GM19324 (cell line): ENCODE measurements around the gene MATK.
"Not testable (repeated sequence)": the region's sequence is repeated elsewhere in the genome, so short reads cannot be mapped to it uniquely, and the experiment has no call there.

ENCODE experiments used
- ATAC-seq: cut with Tn5 transposase; IDR thresholded peaks from one replicate; pipeline ENCODE4 v1.9.1; 2021; ENCODE audit warnings: mild to moderate bottlenecking, moderate library complexity; ENCODE audit not compliant: unreplicated experiment, low FRiP score

MATK gene

DNA sequence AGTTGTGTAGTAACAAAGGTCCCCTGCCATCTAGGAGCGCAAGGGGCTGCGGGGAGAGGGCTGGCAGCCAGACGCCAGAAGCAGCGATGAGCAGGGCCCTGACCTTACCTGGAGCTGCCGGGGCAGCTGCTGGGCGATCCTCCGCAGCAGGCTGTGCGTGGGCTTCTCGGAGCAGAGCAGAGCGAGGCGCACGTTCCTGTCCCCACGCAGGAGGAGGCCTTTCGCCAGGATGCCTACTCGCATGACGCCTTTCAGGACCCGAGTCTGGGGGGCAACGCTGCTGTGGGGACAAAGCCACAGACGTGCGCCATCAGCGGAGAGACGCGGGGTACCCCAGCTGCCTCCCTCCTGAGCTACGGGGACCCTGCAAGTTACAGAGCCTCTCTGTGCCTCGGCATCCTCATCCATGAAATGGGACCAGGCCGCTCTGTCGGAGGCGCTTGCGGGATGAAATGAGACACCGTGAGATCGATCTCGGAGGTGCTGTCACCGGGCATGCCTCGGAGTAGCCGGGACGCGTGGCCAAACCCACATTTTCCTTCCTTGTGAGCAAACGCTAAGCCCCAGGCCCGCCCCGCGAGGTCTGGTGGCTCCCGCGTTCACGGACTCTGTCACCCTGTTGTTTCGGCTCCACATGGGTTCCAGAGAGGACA, 30.5 kb upstream of the MATK start:
- no peak for ATAC-seq

DNA sequence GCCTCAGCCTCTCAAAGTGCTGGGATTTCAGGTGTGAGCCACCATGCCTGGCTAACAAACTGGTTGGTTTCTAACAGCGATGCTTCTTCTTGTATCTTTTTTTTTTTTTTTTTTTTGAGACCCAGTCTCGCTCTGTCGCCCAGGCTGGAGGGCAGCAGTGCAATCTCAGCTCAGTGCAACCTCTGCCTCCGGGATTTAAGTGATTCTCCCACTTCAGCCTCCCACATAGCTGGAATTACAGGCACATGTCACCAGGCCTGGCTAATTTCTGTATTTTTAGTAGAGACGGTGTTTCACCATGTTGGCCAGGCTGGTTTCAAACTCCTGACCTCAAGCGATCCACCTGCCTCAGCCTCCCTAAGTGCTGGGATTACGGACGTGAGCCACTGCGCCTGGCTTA, 30.0 kb upstream of the MATK start:
- ATAC-seq: not testable (repeated sequence)

DNA sequence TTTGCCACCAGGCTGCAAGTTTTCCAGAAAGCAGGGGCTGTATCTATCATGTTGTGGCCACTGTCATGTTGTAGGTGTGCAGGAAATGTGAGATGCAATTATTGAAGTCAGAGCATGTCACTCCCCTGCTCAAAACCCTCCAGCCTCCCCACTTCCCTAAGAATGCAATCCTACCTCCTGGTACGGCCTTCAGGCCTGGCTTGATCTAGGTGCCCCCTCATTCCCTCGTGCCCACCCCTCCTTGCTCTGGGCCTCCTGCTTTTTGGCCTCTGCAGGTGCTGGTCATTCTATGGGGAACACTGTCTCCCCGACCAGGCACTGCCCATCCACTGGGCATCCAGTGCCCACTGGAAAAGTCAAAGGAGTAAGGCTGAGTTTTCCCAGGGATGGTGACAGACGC, 28.5 kb upstream of the MATK start:
- no peak for ATAC-seq

DNA sequence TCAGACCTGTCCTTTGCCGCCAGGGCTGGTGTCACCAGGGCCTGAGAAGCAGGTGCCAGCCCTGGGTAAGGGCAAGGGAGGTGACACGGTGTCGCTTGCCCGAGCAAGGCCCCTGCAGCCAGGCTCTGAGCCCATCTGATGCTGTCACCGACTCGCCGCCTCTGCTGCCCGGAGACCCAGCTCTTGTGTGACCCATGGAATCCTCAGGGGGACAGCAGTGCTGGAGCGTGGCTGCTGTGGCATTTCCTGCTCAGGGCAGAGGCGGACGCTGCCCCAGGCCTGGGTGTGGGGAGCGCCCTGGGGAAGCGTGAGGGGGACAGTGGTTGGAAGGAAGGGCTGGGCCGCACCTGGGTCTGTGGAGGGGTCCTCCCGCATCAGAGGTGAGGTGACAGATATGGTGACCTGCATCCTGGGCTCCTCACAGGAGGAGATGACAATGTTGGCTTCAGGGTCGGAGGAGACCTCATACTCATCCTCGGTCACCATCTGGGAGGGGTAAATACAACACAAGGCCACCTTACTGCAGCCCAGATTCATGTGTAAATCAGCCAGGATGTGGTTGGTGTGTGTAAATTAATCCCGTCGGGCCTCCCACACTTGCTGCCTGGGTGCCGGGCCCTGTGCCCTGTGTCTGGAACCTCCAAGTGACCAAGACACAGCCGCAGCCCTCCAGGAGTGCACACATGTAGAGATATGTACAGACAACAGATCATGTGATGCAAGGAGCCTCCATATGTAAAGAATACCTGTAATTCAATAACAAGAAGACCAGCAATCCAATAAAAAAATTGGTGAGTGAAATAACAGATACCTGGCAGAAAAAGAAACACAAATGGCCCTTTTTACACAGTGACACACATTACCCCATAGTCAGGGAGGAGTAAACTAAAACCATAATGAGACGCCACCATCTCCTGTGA, 27.6 kb upstream of the MATK start:
- ATAC-seq: no peak

DNA sequence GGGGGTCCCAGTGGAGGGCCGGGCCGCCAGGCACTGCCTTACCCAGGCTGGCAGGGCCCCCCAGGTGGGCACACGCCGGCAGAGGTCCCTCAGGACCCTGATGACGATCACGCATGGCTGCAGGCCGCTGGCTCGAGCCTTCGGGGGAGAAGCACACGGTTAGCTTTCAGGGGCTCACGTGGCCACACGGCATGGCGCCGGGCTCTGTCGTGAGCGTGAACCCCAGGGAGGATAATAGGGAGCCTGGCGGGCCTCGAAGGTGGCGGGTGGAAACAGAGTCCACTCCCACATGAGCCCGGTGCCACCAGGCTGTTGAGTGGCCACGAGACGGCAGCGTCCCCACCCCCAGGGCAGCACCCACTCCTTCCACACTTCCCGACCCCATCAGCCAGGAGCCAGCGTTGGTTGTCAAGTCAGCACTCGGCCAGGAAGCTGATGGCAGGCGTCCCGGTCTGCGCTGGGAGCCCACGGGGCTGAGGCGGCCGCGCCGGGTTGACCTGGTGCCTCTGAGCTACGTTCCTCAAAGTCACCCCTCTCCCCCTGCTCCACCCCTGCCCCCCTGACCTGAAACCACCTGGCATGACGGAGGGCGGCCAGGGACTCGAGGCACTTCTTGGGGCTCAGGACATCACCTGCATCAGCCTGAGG, 24.7 kb upstream of the MATK start:
- ATAC-seq: no peak

DNA sequence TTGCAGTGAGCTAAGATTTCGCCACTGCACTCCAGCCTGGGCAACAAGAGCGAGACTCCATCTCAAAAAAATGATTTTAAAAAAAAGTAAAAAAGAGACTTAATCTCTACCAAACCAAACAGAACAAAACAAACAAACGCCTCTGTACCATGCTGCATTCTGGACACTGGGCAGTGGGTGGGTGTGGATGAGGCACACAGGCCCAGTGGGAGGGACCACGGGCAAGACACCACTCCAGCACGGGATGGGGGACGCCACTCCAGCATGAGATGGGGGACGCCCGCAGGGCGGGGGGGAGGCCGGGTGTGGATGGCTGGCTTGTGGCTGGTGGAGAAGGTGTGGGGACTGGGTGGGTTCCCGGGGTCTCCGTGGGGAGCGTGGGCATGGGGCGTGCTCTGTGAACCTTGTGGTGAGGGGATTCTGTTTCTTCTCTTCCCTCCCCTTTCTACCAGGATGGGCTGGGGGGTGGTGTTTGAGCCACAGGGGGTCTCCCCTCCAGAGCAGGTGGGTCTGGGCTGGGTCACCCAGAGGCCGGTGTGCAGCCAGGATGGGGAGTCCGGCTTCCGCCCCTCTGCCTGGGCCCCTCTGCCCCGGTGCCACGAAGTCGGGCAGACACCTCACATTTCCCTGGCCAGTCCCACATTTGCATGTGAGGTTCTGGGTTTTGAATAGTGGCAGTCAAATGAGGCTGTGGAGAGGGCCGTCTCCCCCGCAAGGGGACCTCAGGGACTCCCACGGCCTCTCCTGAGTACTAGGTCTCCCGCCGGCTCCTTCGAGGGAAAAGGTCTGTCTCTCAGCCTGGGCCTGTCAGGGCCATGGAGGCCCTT, 23.9 kb upstream of the MATK start:
- ATAC-seq: no peak

DNA sequence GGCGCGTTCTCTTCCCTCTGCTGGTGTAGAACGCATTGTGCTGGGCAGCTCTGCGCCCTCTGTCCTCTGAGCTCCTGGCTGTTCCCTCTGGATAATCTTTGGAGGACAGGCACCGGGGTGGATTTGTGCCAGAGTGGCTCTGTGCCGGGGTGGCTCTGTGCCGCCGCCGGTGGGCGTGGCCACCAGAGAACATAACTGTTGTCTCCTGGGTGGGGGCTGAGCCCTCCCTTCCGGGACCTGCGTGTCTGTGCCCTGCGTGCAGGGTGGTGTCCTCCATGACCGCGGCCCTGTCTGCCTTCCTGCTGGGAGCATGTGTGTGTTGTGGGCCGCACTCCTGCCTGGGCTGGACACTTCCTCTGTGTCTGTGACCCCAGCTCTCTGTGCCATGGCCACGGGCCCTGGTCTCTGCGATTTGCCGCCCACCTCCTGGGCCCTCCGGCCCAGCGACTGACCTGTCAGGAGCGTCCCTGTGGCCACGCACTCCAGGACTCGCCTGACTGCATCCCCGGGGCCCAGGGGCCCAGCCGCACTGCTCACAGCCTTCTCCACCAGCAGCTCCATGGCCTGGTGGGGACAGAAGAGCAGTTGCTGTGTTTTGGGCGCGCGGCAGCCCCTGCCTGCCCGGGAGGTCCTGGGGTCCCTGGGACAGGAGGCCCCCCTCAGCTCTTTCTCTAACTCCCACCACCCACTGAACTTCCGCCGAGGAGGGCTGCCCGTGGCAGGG, 22.4 kb upstream of the MATK start:
- ATAC-seq: no peak

DNA sequence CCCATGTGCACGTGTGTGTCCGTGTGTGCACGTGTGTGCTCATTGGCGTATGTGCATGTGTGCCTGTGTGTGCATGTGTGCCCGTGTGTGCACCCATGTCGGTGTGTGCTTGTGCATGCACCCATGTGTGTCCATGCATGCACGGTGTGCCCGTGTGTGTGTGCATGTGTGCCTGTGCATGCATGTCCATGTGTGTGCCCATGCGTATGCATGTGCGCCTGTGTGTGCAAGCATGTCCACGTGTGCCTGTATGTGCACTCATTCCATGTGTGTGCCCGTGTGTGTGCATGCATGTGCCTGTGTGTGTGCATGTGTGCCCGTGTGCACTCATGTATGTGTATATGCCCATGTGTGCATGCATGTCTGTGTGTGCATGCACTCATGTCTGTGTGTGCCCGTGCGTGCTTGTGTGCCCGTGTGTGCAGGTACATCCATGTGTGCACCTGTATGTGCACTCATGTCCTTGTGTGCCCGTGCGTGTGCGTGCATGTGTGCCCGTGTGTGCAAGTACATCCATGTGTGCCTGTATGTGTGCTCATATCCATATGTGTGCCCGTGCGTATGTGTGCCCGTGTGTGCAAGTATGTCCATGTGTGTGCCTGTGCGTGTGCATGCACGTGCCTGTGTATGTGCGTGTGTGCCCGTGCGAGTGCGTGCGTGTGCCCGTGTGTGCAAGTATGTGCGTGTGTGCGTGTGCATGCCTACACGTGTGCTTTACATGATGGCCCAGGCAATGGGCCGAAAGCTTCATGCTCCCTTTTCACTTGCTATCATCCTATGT, 21.6 kb upstream of the MATK start:
- no peak for ATAC-seq

DNA sequence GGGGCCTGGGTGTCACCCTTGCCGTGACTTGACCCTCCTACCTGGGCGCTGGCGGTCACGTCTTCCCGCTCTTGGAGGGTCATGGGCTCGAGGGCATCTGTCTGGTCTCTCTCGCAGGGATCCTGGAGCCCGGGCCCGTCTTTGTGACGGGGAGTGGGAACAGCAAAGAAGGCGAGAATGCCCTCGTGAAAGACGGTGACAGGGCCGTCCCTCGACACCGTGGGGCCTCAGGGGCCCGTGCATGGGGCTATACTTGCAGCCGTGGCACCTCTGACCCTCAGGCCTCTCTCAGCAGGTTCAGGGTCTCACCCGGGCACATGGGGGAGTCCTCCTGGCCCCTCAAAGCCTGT, 20.9 kb upstream of the MATK start:
- no peak for ATAC-seq

DNA sequence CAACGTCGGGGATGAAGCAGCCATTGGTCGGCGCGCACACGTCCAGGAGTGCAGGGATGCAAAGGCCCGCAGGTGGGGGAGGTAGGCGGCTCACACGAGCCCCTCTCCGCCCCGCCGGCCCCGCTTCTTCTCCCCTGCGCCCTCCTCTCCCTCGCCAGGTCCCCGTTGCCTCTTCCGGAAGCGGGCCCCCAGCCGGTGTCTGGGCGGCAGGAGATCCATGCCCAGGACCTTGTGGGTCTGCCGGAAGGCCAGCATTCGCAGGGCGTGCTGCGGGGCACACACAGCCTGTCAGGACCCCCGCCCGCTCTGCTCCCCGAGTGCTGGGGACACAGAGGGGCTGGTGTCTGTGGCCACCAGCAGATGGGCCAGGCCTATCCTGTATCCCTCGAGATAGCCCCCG, 19.7 kb upstream of the MATK start:
- ATAC-seq: no peak

DNA sequence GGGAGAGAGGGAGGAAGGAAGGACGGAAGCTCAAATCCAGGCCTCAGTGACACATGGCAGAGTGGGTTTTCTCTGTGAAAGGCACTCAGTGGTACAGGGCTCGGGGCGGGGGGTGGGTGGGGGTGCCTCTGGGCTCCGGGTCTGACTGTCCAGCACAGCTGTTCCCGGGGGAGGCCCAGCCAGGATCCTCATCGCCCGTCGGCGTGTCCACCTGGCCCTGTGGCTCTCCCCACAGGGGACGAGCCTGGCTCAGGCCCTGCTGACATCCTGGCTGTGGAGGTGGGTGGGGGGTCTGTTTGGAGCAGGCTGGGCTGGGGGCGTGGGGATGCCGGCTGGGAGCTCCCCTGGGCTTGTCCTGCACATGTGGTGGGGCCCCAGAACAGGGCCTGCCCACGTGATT, 18.2 kb upstream of the MATK start:
- ATAC-seq: no peak

DNA sequence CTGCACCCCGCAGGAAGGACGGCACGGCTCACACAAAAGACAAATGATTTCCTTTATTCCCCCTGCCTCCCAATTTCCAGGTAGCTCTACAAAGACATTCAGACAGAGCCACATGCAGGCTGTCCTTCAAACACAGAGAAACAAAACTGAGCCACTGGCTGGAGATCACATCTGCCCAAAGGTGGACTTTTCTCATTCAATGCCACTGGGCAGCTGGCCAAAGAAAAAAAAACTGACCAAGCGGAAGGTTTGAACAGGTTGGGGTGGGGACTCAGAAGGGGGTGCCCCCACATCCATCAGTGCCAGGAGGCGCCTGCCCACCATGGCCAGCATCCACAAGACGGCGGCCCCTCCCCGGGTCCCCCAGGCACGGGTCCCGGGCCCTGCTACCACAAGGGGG, 17.8 kb upstream of the MATK start:
- ATAC-seq: no peak

DNA sequence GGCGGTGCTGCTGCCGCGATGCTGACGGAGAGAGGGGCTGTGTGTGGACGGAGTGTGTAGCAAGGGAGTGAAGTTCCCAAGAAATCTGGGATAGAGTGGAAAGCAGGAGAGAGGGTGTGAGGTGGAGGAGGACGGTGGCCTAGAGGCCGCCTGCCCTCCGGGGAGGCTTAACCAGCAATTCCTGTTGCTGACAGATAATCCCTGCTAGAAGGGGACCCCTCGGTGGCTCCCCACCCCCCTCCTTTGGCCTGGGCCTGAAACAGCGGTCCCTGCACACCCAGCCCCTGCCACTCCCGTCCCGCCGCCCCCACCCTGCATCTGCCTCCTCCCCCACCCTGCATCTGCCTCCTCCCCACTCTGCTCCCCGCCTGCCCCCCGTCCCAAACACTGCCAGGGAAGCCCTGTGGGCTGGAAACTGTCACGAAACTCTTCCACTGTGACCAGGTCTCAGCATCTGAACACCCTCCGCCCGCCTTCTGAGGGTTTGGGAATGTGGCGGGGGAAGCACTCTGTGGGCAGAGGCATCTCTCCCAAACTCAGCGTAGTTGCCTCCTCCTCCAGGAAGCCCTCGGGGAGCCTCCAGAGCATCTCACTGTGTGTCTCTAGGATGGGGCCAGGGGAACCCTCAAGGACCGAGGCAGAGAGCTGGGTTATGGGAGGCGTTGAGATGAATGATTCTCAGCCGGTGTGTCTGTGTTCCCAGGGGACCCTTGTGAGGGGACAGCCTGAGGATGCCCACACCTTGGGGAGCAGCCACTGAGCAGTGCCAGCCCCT, 17.1 kb upstream of the MATK start:
- ATAC-seq: no peak

DNA sequence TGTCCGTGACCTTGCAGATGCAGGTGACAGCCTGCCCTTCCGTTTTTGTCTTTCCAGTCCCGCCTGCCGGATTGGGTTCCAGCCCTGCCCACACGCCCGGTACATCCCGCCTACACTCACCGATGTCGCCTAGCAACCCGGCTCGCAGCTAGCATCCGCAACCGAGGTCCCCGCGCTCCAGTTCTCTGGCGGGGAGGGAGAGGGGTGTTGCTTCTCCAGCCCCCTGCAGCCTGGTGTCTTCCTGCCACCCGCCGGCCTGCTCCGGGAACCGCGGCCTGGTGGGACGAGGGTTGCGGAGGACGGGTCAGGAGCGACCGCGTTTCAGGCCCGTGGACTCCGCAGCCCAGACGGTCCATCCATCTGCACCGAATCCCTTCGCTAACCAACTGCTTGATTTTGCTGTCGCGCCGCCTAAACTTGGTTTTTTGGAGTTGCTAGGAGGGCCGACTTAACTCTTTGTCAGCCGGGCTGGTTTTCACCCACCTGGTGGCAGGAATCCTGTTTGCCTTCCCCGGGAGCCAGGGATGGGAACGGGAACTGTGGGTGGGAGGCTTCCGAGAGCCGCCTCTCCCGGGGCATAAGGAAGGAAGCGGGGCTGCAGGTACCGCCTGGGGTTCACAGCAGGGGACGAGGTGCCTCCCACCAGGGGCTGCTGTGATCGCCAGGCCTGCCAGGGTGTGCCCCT, 15.4 kb upstream of the MATK start:
- ATAC-seq: no peak

DNA sequence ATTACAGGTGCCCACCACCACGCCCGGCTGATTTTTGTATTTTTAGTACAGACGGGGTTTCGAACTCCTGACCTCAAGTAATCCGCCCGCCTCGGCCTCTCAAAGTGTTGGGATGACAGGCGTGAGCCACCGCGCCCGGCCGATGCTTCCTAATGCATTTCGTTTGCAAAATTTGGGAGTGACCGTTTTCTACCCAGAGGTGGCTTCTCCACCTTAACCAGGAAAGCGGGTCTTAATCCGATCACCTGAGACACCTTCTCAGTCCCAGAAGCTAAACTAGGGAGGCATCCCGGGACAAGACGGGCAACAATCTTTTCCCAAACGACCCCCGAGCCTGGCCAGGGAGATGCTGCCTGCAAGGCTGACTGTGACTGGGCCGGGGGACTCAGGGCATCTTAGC, 14.8 kb upstream of the MATK start:
- no peak for ATAC-seq

DNA sequence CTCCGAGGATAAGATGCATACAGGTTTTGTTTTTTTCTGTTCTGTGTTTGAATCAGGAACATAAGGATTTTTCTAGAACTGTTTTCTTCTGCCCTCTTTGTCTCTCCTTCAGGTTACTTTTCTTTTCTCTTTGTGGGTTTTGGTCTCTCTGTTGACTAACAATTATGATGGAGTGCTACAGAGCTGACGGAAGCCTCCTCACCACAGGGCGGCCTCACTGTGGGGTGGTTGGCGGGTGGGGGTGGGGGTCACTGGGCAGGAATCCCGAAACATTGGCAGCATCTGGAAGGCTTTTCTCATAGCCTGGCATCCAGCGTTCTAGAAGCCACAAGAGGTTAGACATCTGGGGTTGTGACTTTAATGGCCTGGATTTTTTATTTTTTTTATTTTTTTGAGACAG, 12.0 kb upstream of the MATK start:
- no peak for ATAC-seq

DNA sequence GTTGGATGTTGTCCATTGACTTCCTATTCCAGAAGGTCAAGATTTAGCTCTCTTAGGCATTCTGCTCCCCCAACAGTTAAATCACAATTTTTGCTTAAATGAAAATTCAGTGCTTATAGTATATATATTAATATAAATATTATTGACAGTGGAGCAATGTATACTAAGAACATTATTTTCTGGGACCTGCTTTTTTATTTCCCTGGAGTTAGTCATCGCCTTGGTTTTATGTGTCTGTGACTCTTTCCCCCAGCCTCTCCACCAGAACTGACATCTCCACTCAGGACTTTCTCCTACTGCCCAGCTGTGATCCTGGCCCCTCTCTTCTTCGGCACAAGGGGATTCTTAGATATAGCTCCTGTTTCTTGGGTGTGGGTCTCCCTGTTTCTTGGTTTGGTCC, 10.2 kb upstream of the MATK start:
- ATAC-seq: no peak

DNA sequence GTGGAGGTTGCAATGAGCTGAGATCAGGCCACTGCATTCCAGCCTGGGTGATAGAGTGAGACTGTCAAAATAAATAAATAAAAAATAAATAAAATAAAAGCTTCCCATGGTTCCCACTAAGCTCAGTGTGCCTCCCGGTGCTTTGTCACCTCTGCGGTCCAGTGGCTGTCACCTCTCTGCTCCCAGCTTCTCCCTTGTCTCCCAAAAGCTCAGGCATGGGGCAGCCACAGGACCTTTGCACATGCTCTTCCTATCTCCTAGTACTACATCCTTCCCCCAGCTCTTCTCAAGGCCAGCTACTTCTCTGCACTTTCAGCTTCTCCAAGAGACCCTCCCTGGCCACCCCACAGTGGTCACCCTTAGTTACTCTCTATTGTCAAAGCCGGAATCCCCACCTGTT, 7.6 kb upstream of the MATK start:
- ATAC-seq: no peak
